NB4 (cell line): Measurements from ENCODE around the gene BACE1.

ENCODE experiments used
- POLR2A ChIP-seq: IDR thresholded peaks from 2 replicates; pipeline ENCODE4 v1.6.1; 2011; ENCODE audit warnings: mild to moderate bottlenecking; ENCODE audit not compliant: insufficient read length; ENCODE audit errors: extremely low read depth
- TF ChIP-seq, protein P1 (sequence below): IDR thresholded peaks from one replicate; pipeline ENCODE4 v1.5.1; 2012; ENCODE audit warnings: low read depth, low read length

- no peak for TF ChIP-seq POLR2A
- TF ChIP-seq, protein P1, sequence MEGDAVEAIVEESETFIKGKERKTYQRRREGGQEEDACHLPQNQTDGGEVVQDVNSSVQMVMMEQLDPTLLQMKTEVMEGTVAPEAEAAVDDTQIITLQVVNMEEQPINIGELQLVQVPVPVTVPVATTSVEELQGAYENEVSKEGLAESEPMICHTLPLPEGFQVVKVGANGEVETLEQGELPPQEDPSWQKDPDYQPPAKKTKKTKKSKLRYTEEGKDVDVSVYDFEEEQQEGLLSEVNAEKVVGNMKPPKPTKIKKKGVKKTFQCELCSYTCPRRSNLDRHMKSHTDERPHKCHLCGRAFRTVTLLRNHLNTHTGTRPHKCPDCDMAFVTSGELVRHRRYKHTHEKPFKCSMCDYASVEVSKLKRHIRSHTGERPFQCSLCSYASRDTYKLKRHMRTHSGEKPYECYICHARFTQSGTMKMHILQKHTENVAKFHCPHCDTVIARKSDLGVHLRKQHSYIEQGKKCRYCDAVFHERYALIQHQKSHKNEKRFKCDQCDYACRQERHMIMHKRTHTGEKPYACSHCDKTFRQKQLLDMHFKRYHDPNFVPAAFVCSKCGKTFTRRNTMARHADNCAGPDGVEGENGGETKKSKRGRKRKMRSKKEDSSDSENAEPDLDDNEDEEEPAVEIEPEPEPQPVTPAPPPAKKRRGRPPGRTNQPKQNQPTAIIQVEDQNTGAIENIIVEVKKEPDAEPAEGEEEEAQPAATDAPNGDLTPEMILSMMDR: no peak
Measured at GRCh38 chr11:117271208-117271607, 44.8 kb downstream of the BACE1 start.
